HFFc6 (cell line): Measurements from ENCODE around the gene STARD3NL. TPM values are rescaled to one million over a fixed set of nuclear protein-coding genes. Genes with fewer than 3 reads are reported as not detected.

Source experiments
- DNase-seq: peaks from one replicate; pipeline ENCODE4 v3.0.0-alpha.2; 2018
- H3K27ac Mint-ChIP-seq: 2 replicates; pipeline ENCODE4 v1.8.0; 2020; ENCODE audit warnings: mild to moderate bottlenecking, mixed read lengths
- H3K27me3 Mint-ChIP-seq: 2 replicates; pipeline ENCODE4 v1.8.0; 2021; ENCODE audit warnings: mild to moderate bottlenecking, moderate library complexity, mixed read lengths; ENCODE audit not compliant: insufficient read depth
- H3K36me3 Mint-ChIP-seq: 2 replicates; pipeline ENCODE4 v1.8.0; 2021; ENCODE audit warnings: low read depth, mixed read lengths
- H3K4me1 Mint-ChIP-seq: 2 replicates; pipeline ENCODE4 v1.8.0; 2020; ENCODE audit warnings: low read depth, mixed read lengths
- H3K4me3 Mint-ChIP-seq: 2 replicates; pipeline ENCODE4 v1.8.0; 2020; ENCODE audit warnings: mild to moderate bottlenecking, moderate library complexity, mixed read lengths
- H3K9me3 Mint-ChIP-seq: 2 replicates; pipeline ENCODE4 v1.8.0; 2020; ENCODE audit warnings: mild to moderate bottlenecking, mixed read lengths
- CTCF ChIP-seq: fragments of 200-600 bp; sonication (generic); IDR thresholded peaks from 2 replicates; pipeline ENCODE4 v1.5.0; 2021; ENCODE audit warnings: antibody characterized with exemption, mild to moderate bottlenecking
- total RNA-seq, 6 experiments: library from RNA; stranded (reverse); fragmentation: NEBNext Ultra II Directional; extraction: Animal tissue kit (Norgen Biotek cat#: 25700); gene quantifications; 2 replicates in 1 of 6; 3 replicates in 5 of 6; pipeline ENCODE4 v1.2.3, GENCODE V29; 2021

STARD3NL gene
- total RNA-seq, 6 experiments from 2014 or later, result 44.5 to 53.2 (median 49.7) TPM

GRCh38 chr7:38215735-38216670 is 38.0 kb downstream of the STARD3NL start:
- TF ChIP-seq CTCF, result peak; percentile 98
- Mint-ChIP-seq H3K36me3 (peaks cover 14% of the 10 kb centered on the region), H3K27ac (peak overlapping the region; percentile 25)

DNA sequence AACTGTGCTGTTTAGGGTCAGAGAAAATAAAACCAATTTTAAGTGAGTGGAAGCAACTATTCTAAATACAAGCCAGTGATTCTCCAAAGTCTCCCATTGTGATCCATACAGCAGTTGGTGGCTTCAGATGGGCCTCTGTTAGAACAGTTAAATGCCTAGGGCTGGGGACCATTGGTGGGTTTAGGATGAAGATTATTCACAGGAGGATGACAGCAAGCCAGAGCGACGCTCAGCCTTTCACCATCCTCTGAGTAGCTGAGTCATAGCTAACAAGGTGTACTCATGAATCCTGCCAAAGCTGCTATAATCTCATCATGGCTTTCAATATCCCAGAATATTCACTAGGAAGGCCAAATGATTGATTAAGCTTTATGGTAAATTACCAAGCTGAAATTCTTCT is 39.6 kb downstream of the STARD3NL start:
- Mint-ChIP-seq H3K4me1 (peaks cover 9% of the 10 kb centered on the region), H3K36me3 (peaks cover 17% of the 10 kb centered on the region)
- no peak for TF ChIP-seq CTCF

More at GRCh38 chr7:38215735-38216670, 38.0 kb downstream of the STARD3NL start:
- Mint-ChIP-seq H3K4me3 (no peak overlapping the region), H3K27me3 (no peaks in the 10 kb centered on the region), H3K9me3 (no peaks in the 10 kb centered on the region), H3K4me1 (peaks cover 14% of the 10 kb centered on the region)
- DNase-seq, result peak; percentile 74

DNA sequence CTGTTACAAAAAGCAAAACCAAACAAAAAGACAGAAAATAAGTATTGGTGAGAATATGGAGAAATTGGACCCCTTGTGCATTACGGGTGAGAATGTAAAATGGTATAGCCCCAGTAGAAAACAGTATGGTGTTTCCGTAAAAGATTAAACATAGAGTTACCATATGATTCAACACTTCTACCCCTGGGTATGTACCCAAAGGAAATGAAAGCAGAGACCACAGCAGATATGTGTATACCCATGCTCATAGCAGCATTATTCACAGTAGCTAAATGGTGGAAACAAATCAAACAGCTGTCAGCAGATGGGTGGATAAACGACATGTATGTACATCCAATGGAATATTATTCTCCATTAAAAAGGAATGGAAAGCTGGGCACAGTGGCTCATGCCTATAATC is 42.4 kb downstream of the STARD3NL start:
- no peak for TF ChIP-seq CTCF
- Mint-ChIP-seq H3K4me3 (no peak overlapping the region), H3K27ac (no peak overlapping the region), H3K27me3 (no peaks in the 10 kb centered on the region), H3K4me1 (peaks cover 8% of the 10 kb centered on the region), H3K9me3 (no peaks in the 10 kb centered on the region), H3K36me3 (peaks cover 19% of the 10 kb centered on the region)
- no peak for DNase-seq

More for the DNA sequence above, 39.6 kb downstream of the STARD3NL start:
- Mint-ChIP-seq H3K4me3 (no peak overlapping the region), H3K9me3 (no peaks in the 10 kb centered on the region), H3K27ac (no peak overlapping the region), H3K27me3 (no peaks in the 10 kb centered on the region)
- no peak for DNase-seq

DNA sequence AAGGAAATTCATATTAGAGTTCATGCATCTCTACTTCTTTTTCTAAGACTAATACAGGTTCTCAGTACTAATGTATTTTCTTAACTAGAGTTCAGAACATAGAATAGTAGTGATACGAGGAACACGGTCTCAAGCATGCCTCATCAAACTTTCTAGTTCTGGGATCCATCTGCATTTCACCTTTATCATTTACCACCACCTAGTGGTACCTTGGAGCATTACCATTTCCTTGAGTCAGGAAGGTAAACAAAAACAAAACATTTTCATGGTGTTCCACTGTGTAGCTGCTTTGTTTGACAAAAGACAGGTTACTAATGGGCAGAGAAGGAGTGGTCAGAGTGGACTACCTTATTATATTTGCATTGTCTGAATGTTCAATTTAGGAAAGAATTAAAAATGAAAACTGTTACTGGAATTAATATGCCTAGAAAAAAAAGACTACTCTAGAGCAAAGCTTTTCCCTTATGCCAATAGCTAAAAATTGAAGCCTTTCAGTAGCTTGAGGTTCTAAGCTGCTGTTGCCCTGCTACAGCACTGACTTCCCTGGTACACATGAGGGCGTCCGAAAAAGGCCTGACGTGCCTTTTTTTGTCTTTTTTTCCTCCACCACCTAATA is 44.5 kb downstream of the STARD3NL start:
- Mint-ChIP-seq H3K9me3 (no peaks in the 10 kb centered on the region), H3K4me1 (no peaks in the 10 kb centered on the region), H3K27ac (peak overlapping the region; percentile 48; the same call in 1 of the 2 replicates), H3K4me3 (no peak overlapping the region), H3K36me3 (peaks cover 13% of the 10 kb centered on the region), H3K27me3 (no peaks in the 10 kb centered on the region)
- peak; percentile 50 for DNase-seq
- TF ChIP-seq CTCF, result peak; percentile 94

DNA sequence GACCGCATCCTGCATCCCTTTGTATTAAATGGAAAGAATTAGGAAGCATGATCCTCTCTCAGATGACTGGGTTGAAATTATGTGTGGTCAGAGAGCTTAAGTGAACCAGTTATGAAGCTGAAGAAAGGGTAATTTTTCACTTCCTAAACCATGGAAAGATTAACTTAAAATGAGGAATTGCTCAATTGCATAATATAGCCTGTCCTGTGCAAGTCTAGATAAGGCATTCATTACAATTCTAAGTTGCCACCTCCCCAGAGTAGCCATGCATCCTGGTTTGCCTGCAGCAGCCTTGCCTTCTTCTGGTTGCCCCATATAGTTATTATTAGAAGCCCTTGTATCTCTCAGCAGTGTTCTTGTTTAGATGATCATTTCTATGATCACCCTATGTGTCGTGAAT is 45.3 kb downstream of the STARD3NL start:
- no peaks in the 10 kb centered on the region for H3K9me3 Mint-ChIP-seq
- no peaks in the 10 kb centered on the region for H3K4me1 Mint-ChIP-seq
- no peak for TF ChIP-seq CTCF
- peaks cover 13% of the 10 kb centered on the region for H3K36me3 Mint-ChIP-seq
- DNase-seq, result no peak
- no peak overlapping the region for H3K4me3 Mint-ChIP-seq
- H3K27me3 Mint-ChIP-seq, result no peaks in the 10 kb centered on the region
- no peak overlapping the region for H3K27ac Mint-ChIP-seq
